ENCODE results near the gene CACNA1C.

Gene CACNA1C

GRCh38 chr12:2520722-2521246 is 468.0 kb downstream of the CACNA1C start:
- Histone ChIP-seq H3K4me3 (ENCODE audit: low read depth, low read length) (no peak overlapping the region), H3K27me3 (replicated peaks) (no peaks in the 10 kb centered on the region), H3K36me3 (replicated peaks) (no peaks in the 10 kb centered on the region), H3K27ac (no peak overlapping the region)
- in situ Hi-C loops (cut with HindIII; ENCODE audit: low pct_ligation_motif_present, low sequenced_read_pairs): no loop called here
- DNase-seq: no peak
- no peak for TF ChIP-seq CTCF (IDR thresholded peaks at IDR 0.05; ENCODE audit: low read depth, low read length, missing control alignments)

- DNase-seq: no peak
- no peak for TF ChIP-seq CTCF (IDR thresholded peaks at IDR 0.05; ENCODE audit: low read depth, low read length, missing control alignments)
- in situ Hi-C loops (cut with HindIII; ENCODE audit: low pct_ligation_motif_present, low sequenced_read_pairs): no loop called here
Observed at GRCh38 chr12:2523317-2523716, 470.5 kb downstream of the CACNA1C start.

GRCh38 chr12:2523844-2524243 is 471.1 kb downstream of the CACNA1C start:
- no peaks in the 10 kb centered on the region for H3K36me3 ChIP-seq (replicated peaks)
- no peak overlapping the region for H3K27ac ChIP-seq
- no peak for TF ChIP-seq CTCF (IDR thresholded peaks at IDR 0.05; ENCODE audit: low read depth, low read length, missing control alignments)
- no peaks in the 10 kb centered on the region for H3K27me3 ChIP-seq (replicated peaks)
- in situ Hi-C loops (cut with HindIII; ENCODE audit: low pct_ligation_motif_present, low sequenced_read_pairs): no loop called here
- DNase-seq: no peak
- no peak overlapping the region for H3K4me3 ChIP-seq (ENCODE audit: low read depth, low read length)

More at GRCh38 chr12:2523317-2523716, 470.5 kb downstream of the CACNA1C start:
- no peaks in the 10 kb centered on the region for H3K36me3 ChIP-seq (replicated peaks)
- no peaks in the 10 kb centered on the region for H3K27me3 ChIP-seq (replicated peaks)
- no peak overlapping the region for H3K27ac ChIP-seq
- H3K4me3 ChIP-seq (ENCODE audit: low read depth, low read length): no peak overlapping the region

GRCh38 chr12:2526371-2526770 is 473.6 kb downstream of the CACNA1C start:
- Histone ChIP-seq H3K27me3 (replicated peaks) (no peaks in the 10 kb centered on the region), H3K4me3 (ENCODE audit: low read depth, low read length) (no peak overlapping the region), H3K36me3 (replicated peaks) (no peaks in the 10 kb centered on the region), H3K27ac (no peak overlapping the region)
- no peak for DNase-seq
- in situ Hi-C loops (cut with HindIII; ENCODE audit: low pct_ligation_motif_present, low sequenced_read_pairs): no loop called here
- TF ChIP-seq CTCF (IDR thresholded peaks at IDR 0.05; ENCODE audit: low read depth, low read length, missing control alignments): no peak

- no peak overlapping the region for H3K4me3 ChIP-seq (ENCODE audit: low read depth, low read length)
- no peak overlapping the region for H3K27ac ChIP-seq
- no peak for TF ChIP-seq CTCF (IDR thresholded peaks at IDR 0.05; ENCODE audit: low read depth, low read length, missing control alignments)
- H3K27me3 ChIP-seq (replicated peaks): no peaks in the 10 kb centered on the region
- in situ Hi-C loops (cut with HindIII; ENCODE audit: low pct_ligation_motif_present, low sequenced_read_pairs): no loop called here
- H3K36me3 ChIP-seq (replicated peaks): no peaks in the 10 kb centered on the region
- DNase-seq: no peak
Observed at GRCh38 chr12:2528001-2528400, 475.2 kb downstream of the CACNA1C start.

GRCh38 chr12:2529807-2530206 is 477.0 kb downstream of the CACNA1C start:
- Histone ChIP-seq H3K4me3 (ENCODE audit: low read depth, low read length) (no peak overlapping the region), H3K27ac (no peak overlapping the region), H3K27me3 (replicated peaks) (no peaks in the 10 kb centered on the region), H3K36me3 (replicated peaks) (no peaks in the 10 kb centered on the region)
- in situ Hi-C loops (cut with HindIII; ENCODE audit: low pct_ligation_motif_present, low sequenced_read_pairs): no loop called here
- TF ChIP-seq CTCF (IDR thresholded peaks at IDR 0.05; ENCODE audit: low read depth, low read length, missing control alignments): no peak
- no peak for DNase-seq

Measured in brain microvascular endothelial cell (primary cell).